MM.1S (cell line): Measurements from ENCODE around the gene BCL2.

Source experiments
- EZH2 ChIP-seq: fragments of 300-600 bp; sonication (generic); optimal IDR thresholded peaks from 2 replicates; pipeline ENCODE3; 2017; ENCODE audit warnings: low read depth, mild to moderate bottlenecking, antibody characterized with exemption, low read length, mixed read lengths
- EZH2phosphoT487 ChIP-seq: fragments of 300-600 bp; sonication (generic); IDR thresholded peaks from 2 replicates; pipeline ENCODE4 v1.6.1; 2018; ENCODE audit warnings: antibody characterized with exemption, low read length
- TF ChIP-seq, protein P1 (sequence below): fragments of 300-600 bp; sonication (generic); IDR thresholded peaks from 2 replicates; pipeline ENCODE4 v1.5.1; 2016; ENCODE audit warnings: antibody characterized with exemption, low read length, mixed read lengths

DNA sequence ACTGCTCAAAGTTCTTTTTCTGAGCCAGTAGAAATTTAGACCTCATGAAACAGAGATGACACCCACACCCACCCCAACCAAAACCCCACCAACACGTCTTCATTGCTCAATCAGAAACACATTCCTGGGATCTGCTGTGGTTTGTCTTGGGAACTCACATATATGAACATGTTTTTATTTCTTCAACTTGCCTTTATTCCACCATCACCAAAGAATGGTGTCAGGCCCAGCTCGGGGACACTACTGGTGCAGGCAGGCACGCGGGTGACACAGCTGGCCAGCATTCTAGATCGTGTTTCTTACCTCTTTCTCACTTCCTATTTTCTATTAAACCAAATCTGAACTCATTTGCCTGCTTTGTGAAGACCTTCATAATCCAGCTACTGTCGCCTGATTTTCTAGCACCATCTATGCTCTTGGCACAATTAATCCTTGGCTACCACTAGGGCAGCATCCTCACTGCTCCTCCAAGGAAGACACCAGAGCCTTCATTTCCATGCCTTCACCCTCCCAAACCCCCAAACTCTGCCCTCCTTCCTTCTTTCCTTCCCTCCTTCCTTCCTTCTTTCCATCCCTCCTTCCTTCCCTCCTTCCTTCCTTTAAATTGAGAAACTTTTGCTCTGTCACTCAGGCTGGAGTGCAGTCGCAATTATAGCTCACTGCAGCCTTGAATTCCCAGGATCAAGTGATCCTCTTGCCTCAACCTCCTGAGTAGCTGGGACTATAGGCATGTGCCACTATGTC is 157.1 kb downstream of the BCL2 start:
- TF ChIP-seq EZH2phosphoT487 (no peak), EZH2 (no peak)
- TF ChIP-seq, protein P1, sequence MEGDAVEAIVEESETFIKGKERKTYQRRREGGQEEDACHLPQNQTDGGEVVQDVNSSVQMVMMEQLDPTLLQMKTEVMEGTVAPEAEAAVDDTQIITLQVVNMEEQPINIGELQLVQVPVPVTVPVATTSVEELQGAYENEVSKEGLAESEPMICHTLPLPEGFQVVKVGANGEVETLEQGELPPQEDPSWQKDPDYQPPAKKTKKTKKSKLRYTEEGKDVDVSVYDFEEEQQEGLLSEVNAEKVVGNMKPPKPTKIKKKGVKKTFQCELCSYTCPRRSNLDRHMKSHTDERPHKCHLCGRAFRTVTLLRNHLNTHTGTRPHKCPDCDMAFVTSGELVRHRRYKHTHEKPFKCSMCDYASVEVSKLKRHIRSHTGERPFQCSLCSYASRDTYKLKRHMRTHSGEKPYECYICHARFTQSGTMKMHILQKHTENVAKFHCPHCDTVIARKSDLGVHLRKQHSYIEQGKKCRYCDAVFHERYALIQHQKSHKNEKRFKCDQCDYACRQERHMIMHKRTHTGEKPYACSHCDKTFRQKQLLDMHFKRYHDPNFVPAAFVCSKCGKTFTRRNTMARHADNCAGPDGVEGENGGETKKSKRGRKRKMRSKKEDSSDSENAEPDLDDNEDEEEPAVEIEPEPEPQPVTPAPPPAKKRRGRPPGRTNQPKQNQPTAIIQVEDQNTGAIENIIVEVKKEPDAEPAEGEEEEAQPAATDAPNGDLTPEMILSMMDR = no peak; the same call in 1 of the 2 replicates
